AG04449 (cell line): Measurements from ENCODE around the gene CACNA1I.

Experiments used
- CTCF ChIA-PET: fragments of 350-600 bp; formaldehyde crosslinking; extraction: SDS; loops from one replicate; lab custom pipeline; 2021; ENCODE audit warnings: antibody characterized with exemption; lab: Yijun Ruan, JAX
- POLR2A ChIA-PET: fragments of 400-600, 350-600 bp; formaldehyde crosslinking; extraction: SDS; loops from one replicate; lab custom pipeline; 2020; ENCODE audit warnings: antibody characterized with exemption, inconsistent platforms; lab: Yijun Ruan, JAX
- DNase-seq: peaks from one replicate; pipeline ENCODE4 v3.0.0-alpha.2; 2010; ENCODE audit warnings: low read depth, low spot score
- H3K4me3 ChIP-seq: 2 replicates; pipeline ENCODE4 v1.5.1; 2011; ENCODE audit warnings: low read depth, mild to moderate bottlenecking, control low read depth, low read length
- CTCF ChIP-seq: IDR thresholded peaks from one replicate; pipeline ENCODE4 v1.5.1; 2011; ENCODE audit warnings: mild to moderate bottlenecking, moderate library complexity, low read length, control low read depth, inconsistent platforms; ENCODE audit not compliant: insufficient read depth; ENCODE audit errors: missing control alignments

Gene CACNA1I

GRCh38 chr22:39556970-39557841 is 13.3 kb upstream of the CACNA1I start:
- DNase-seq = no peak
- POLR2A ChIA-PET = no interaction called here
- CTCF ChIA-PET = interaction anchor here (0.8 to 5.8 kb wide), 3 partner anchors 22 to 477 kb away, joined by 5 to 39 read pairs (median 7); no protein-coding TSS in a partner anchor
- H3K4me3 ChIP-seq = no peak overlapping the region
- TF ChIP-seq CTCF = peak; percentile 21

DNA sequence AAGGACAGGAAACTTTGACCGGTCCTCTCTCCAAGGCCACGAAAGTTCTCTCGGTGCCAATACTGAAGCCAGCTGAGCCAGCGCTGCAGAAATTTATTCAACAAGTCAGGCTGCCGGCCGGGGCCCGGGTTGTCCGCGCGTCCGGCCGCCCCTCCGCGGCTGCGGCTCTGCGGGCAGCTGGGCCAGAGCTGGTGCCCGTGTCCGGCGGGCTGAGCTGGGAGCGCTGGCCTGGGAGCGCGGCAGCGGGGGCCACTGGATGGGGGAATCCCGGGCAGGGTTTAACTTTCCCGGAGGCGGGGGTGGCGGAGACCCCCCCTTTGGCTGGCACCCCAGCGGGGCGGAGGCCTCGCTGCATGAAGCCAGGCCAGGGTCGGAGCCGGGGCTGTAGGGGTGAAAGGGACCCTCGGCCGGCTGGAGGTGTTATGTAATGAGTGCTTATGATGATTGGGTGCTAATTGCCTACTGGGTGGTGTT is 12.3 kb upstream of the CACNA1I start:
- no peak for TF ChIP-seq CTCF
- CTCF ChIA-PET = interaction anchor here (1.0 to 5.8 kb wide), 4 partner anchors 23 to 481 kb away, joined by 3 to 39 read pairs (median 8); no protein-coding TSS in a partner anchor
- H3K4me3 ChIP-seq = no peak overlapping the region
- POLR2A ChIA-PET = no interaction called here
- DNase-seq = no peak

DNA sequence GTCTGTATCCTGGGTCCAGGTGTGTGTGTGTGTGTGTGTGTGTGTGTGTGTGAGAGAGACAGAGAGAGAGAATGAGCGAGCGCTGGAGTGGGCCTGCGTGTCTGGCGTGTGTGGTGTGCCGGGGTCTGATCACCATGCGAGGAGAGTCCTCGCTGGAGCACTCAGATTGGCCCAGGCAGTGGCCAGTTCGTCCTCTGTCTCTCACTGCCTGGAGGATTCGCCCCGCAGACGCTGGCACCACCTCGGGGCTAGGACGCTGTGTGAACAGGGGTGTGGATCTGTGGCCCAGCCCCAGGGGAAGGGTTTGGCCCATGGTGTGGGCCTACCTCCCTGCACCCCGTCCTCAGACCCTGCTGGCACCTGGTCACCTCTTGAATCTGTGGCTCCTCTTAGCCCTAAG is 11.6 kb upstream of the CACNA1I start:
- no peak overlapping the region for H3K4me3 ChIP-seq
- no peak for DNase-seq
- CTCF ChIA-PET = interaction anchor here (1.0 to 5.8 kb wide), 5 partner anchors 20 to 480 kb away, joined by 3 to 39 read pairs (median 7); no protein-coding TSS in a partner anchor
- no peak for TF ChIP-seq CTCF
- POLR2A ChIA-PET = no interaction called here

GRCh38 chr22:39559456-39560105 is 11.0 kb upstream of the CACNA1I start:
- CTCF ChIA-PET = interaction anchor here (0.6 to 5.8 kb wide), 8 partner anchors 16 to 480 kb away, joined by 3 to 39 read pairs (median 3); no protein-coding TSS in a partner anchor
- H3K4me3 ChIP-seq = no peak overlapping the region
- POLR2A ChIA-PET = no interaction called here
- no peak for DNase-seq
- TF ChIP-seq CTCF = peak; percentile 41

DNA sequence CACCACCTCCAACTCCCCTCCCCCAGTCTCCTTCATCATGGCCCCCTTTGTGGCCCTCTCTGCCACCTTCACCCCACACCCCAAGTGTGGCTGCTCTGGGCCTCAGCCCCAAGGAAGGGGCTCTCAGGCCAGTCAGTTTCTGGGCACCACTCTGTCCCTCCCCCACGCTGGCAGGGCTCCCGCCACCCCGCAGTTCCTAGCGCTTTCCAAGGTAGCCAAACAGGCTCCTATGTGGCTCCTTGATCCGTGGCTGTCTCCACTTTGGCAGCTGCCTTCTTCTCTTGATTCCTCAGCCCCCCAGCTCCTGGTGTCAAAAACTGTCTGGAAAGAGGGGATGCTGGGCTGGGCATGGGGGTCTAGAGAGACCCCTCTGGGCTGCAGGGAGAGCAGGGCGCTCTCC is 10.4 kb upstream of the CACNA1I start:
- no peak for DNase-seq
- no peak for TF ChIP-seq CTCF
- ChIA-PET POLR2A (no interaction called here), CTCF (interaction anchor here (0.6 to 5.8 kb wide), 7 partner anchors 15 to 476 kb away, joined by 3 to 39 read pairs (median 3); no protein-coding TSS in a partner anchor)
- no peak overlapping the region for H3K4me3 ChIP-seq
